Astrocyte (in vitro differentiated cells and primary cell): ENCODE data around the gene PLEKHA7. TPM values are rescaled to one million over a fixed set of nuclear protein-coding genes. Genes with fewer than 3 reads are reported as not detected.

Source experiments
- DNase-seq: peaks from one replicate; pipeline ENCODE4 v3.0.0-alpha.2; 2010; ENCODE audit warnings: low read depth
- FAIRE-seq: peaks from 2 replicates; lab custom pipeline; 2011; peaks lifted over from hg19 to GRCh38; lab: Jason Lieb, UNC
- H2AFZ ChIP-seq: 2 replicates; pipeline ENCODE4 v1.6.0; 2012; ENCODE audit warnings: low read depth, low read length, inconsistent platforms
- H3K27ac ChIP-seq: 2 replicates; pipeline ENCODE4 v1.5.1; 2011; ENCODE audit warnings: low read depth, low read length, inconsistent platforms
- H3K27me3 ChIP-seq: 2 replicates; pipeline ENCODE4 v1.6.0; 2011; ENCODE audit warnings: low read length, inconsistent platforms; ENCODE audit not compliant: insufficient read depth
- H3K36me3 ChIP-seq: 2 replicates; pipeline ENCODE4 v1.5.1; 2011; ENCODE audit warnings: low read length, inconsistent platforms; ENCODE audit not compliant: insufficient read depth
- H3K4me1 ChIP-seq: 2 replicates; pipeline ENCODE4 v1.5.1; 2011; ENCODE audit warnings: low read length, inconsistent platforms; ENCODE audit not compliant: insufficient read depth
- H3K4me2 ChIP-seq: 2 replicates; pipeline ENCODE4 v1.6.0; 2012; ENCODE audit warnings: low read length, inconsistent platforms
- H3K4me3 ChIP-seq: 2 replicates; pipeline ENCODE4 v1.5.1; 2011; ENCODE audit warnings: low read depth, mild to moderate bottlenecking, low read length, inconsistent platforms; ENCODE audit not compliant: insufficient read depth
- H3K79me2 ChIP-seq: 2 replicates; pipeline ENCODE4 v1.6.0; 2012; ENCODE audit warnings: mild to moderate bottlenecking, low read length, inconsistent platforms; ENCODE audit not compliant: insufficient read depth
- H3K9ac ChIP-seq: 2 replicates; pipeline ENCODE4 v1.6.0; 2012; ENCODE audit warnings: mild to moderate bottlenecking, low read length, inconsistent platforms
- H3K9me3 ChIP-seq: 2 replicates; pipeline ENCODE4 v1.5.1; 2012; ENCODE audit warnings: low read depth, mild to moderate bottlenecking, low read length, inconsistent platforms; ENCODE audit not compliant: insufficient read depth
- H4K20me1 ChIP-seq: 2 replicates; pipeline ENCODE4 v1.6.0; 2012; ENCODE audit warnings: low read length, inconsistent platforms; ENCODE audit not compliant: insufficient read depth
- H3K27ac Mint-ChIP-seq: one replicate; pipeline ENCODE4 v1.8.0; 2021; ENCODE audit warnings: mild to moderate bottlenecking, mixed read lengths; ENCODE audit not compliant: unreplicated experiment
- H3K27me3 Mint-ChIP-seq: one replicate; pipeline ENCODE4 v1.8.0; 2021; ENCODE audit warnings: low read depth, mixed read lengths; ENCODE audit not compliant: unreplicated experiment
- H3K36me3 Mint-ChIP-seq: one replicate; pipeline ENCODE4 v1.8.0; 2021; ENCODE audit warnings: low read depth, mixed read lengths; ENCODE audit not compliant: unreplicated experiment
- H3K4me1 Mint-ChIP-seq: one replicate; pipeline ENCODE4 v1.8.0; 2021; ENCODE audit warnings: low read depth, mixed read lengths; ENCODE audit not compliant: unreplicated experiment
- H3K4me3 Mint-ChIP-seq: one replicate; pipeline ENCODE4 v1.8.0; 2021; ENCODE audit warnings: mild to moderate bottlenecking, moderate library complexity, mixed read lengths; ENCODE audit not compliant: unreplicated experiment
- H3K9me3 Mint-ChIP-seq: one replicate; pipeline ENCODE4 v1.8.0; 2021; ENCODE audit warnings: mild to moderate bottlenecking, mixed read lengths; ENCODE audit not compliant: unreplicated experiment
- CTCF ChIP-seq: IDR thresholded peaks from 2 replicates; pipeline ENCODE4 v1.5.1; 2011; ENCODE audit warnings: low read depth, mild to moderate bottlenecking, inconsistent platforms, low read length, moderate library complexity; ENCODE audit not compliant: insufficient read depth
- EZH2 ChIP-seq: IDR thresholded peaks from 2 replicates; pipeline ENCODE4 v1.6.1; 2012; ENCODE audit warnings: mild to moderate bottlenecking, low read length, inconsistent platforms; ENCODE audit not compliant: insufficient read depth
- total RNA-seq: library from RNA; stranded (reverse); gene quantifications from 2 replicates; pipeline ENCODE4 v1.2.1, GENCODE V29; 2021

The PLEKHA7 gene
- total RNA-seq, 1 donor from 2014 or later, result 5.7 TPM

GRCh38 chr11:16881766-16882165 is 132.4 kb downstream of the PLEKHA7 start:
- no peak for FAIRE-seq
- Histone ChIP-seq H3K27me3 (no peaks in the 10 kb centered on the region), H3K4me2 (peak overlapping the region; percentile 29), H3K4me1 (peaks cover 6% of the 10 kb centered on the region), H3K9ac (no peak overlapping the region), H4K20me1 (no peaks in the 10 kb centered on the region), H3K36me3 (no peaks in the 10 kb centered on the region), H3K27ac (no peak overlapping the region), H3K79me2 (no peaks in the 10 kb centered on the region), H3K9me3 (no peaks in the 10 kb centered on the region), H2AFZ (no peak overlapping the region), H3K4me3 (no peak overlapping the region)
- no peaks in the 10 kb centered on the region for H3K27me3 Mint-ChIP-seq
- H3K9me3 Mint-ChIP-seq, result peaks cover 2% of the 10 kb centered on the region
- peaks cover 2% of the 10 kb centered on the region for H3K36me3 Mint-ChIP-seq
- peaks cover 19% of the 10 kb centered on the region for H3K4me1 Mint-ChIP-seq
- TF ChIP-seq CTCF (no peak), EZH2 (no peak)
- no peak overlapping the region for H3K27ac Mint-ChIP-seq
- DNase-seq, result no peak
- no peak overlapping the region for H3K4me3 Mint-ChIP-seq

GRCh38 chr11:16881074-16881709 is 133.0 kb downstream of the PLEKHA7 start:
- H3K9me3 Mint-ChIP-seq, result peaks cover 2% of the 10 kb centered on the region
- Histone ChIP-seq H3K4me3 (no peak overlapping the region), H3K36me3 (no peaks in the 10 kb centered on the region), H3K79me2 (no peaks in the 10 kb centered on the region), H4K20me1 (no peaks in the 10 kb centered on the region), H3K9ac (no peak overlapping the region), H3K4me1 (peaks cover 6% of the 10 kb centered on the region), H3K27ac (no peak overlapping the region), H3K27me3 (no peaks in the 10 kb centered on the region), H3K9me3 (no peaks in the 10 kb centered on the region), H2AFZ (no peak overlapping the region), H3K4me2 (peak overlapping the region; percentile 29)
- no peak overlapping the region for H3K4me3 Mint-ChIP-seq
- no peak overlapping the region for H3K27ac Mint-ChIP-seq
- DNase-seq (peak; percentile 65), FAIRE-seq (no peak)
- H3K4me1 Mint-ChIP-seq, result peaks cover 24% of the 10 kb centered on the region
- no peak for TF ChIP-seq EZH2
- TF ChIP-seq CTCF, result peak; percentile 9
- H3K27me3 Mint-ChIP-seq, result no peaks in the 10 kb centered on the region
- H3K36me3 Mint-ChIP-seq, result peaks cover 2% of the 10 kb centered on the region

- no peak overlapping the region for H3K27ac Mint-ChIP-seq
- no peak overlapping the region for H3K4me3 Mint-ChIP-seq
- no peak overlapping the region for H3K27ac ChIP-seq
These were observed 133.9 kb downstream of the PLEKHA7 start for GRCh38 chr11:16880184-16880801.

More at GRCh38 chr11:16880184-16880801, 133.9 kb downstream of the PLEKHA7 start:
- H3K9ac ChIP-seq, result no peak overlapping the region
- no peak overlapping the region for H3K4me3 ChIP-seq
- H4K20me1 ChIP-seq, result no peaks in the 10 kb centered on the region
- TF ChIP-seq CTCF (no peak), EZH2 (no peak)
- peaks cover 2% of the 10 kb centered on the region for H3K9me3 Mint-ChIP-seq
- H3K79me2 ChIP-seq, result no peaks in the 10 kb centered on the region
- no peak overlapping the region for H2AFZ ChIP-seq
- peaks cover 2% of the 10 kb centered on the region for H3K36me3 Mint-ChIP-seq
- H3K27me3 ChIP-seq, result no peaks in the 10 kb centered on the region
- no peak overlapping the region for H3K4me2 ChIP-seq
- peaks cover 6% of the 10 kb centered on the region for H3K4me1 ChIP-seq
- DNase-seq (no peak), FAIRE-seq (no peak)
- no peaks in the 10 kb centered on the region for H3K9me3 ChIP-seq
- peaks cover 24% of the 10 kb centered on the region for H3K4me1 Mint-ChIP-seq
- no peaks in the 10 kb centered on the region for H3K36me3 ChIP-seq
- H3K27me3 Mint-ChIP-seq, result no peaks in the 10 kb centered on the region
